ENCODE data around the gene IFNG.
"Not testable (repeated sequence)": the region's sequence is repeated elsewhere in the genome, so short reads cannot be mapped to it uniquely, and the experiment has no call there.

The IFNG gene

DNA sequence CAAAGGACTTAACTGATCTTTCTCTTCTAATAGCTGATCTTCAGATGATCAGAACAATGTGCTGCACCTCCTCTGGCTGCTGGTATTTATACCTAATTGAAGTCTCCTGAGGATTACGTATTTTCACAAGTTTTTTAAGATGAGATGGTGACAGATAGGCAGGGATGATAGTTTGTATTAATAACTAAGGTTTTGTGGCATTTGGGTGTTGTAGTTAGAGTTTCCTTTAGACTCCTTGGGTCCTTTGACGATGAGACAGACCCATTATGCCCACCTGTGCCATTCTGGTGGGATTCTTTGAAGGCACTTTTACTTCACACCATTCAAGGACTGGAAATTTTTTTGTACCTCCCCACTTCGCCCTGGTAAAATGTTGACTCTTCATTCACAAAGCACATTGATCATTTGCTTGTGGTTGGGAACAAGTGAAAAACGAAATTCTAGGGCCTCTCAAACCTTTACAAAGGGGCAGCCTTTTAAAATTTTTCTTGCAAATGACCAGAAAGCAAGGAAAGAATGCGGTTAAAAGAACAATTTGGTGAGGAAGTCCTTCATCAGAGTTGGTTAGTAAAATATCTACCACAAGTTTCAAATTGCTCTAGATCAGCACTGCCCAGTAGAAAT lies at the start of gene IFNG:
IFNG (minus strand) TSS at position 60 of the 624 bp plus-strand sequence. CDS start 125 bp downstream, outside the sequence.
- no peak for DNase-seq (ENCODE audit: low spot score)

DNA sequence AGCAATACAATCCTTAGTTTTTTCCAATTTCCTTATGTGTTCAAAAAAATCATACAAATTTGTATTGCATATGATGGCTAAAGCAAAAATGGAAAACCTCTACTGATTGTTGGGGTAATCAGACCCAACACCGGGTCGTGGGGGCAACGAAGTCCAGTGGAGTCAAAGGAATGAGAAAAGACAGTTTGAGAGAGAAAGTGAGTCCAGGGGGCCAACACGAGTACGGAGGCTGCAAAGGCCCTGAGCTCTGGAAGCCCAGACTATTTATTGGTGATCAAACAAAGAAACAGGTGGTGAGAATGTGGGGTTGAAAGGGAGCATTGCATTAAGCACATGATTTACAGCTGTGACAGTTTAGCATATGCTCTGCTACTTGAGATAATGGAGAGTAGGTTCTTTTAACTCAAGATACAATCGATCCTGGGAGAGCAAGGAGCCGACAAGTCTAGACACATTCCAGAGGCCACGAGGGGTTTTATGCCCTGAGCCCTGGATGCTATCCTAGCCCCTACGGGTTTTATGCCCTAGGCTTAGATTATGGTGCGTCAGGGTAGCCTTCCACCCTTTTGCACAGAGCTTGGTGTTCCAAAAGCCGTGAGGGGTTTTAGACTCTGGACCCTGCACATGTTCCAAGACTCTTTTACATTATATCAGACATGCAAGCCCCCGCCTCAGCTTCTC lies 49.6 kb upstream of the IFNG start:
- DNase-seq (ENCODE audit: low spot score): not testable (repeated sequence)

DNA sequence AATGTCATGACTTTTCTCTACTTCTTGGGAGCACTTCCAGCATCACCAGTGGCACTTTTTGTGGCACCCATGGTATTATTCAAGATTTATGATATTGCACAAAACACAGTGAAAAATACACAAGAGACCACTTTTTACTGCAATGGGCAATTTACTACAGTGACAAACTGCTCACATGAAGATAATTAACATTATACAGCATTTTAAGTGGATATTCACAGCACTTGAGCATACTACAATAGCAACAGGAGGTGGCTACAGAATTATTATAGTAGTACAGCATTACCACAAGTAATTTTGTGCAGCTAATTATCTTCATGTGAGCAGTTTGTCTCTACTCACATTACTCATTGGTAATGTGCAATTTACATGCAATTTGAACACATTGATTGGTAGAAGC lies 47.7 kb upstream of the IFNG start:
- no peak for DNase-seq (ENCODE audit: low spot score)

DNA sequence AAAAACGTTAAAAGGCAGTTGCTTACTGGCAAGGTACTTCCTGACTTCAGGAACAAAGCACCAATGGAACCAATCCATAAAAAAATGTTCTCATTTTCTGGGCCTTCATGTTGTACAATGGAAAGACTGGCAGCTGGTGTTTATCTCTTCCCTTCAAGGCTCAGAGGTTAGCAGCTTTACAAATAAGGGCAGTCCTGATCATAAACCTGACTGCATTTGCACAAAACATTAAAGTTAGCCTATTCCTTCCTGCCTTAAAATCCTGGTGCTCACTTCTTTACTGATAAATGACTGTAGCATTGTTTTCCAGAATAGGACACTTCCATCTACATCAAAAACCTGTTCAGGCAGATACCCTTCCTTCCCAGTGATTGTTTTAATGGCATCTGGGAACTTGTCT lies 46.9 kb upstream of the IFNG start:
- DNase-seq (ENCODE audit: low spot score): no peak

DNA sequence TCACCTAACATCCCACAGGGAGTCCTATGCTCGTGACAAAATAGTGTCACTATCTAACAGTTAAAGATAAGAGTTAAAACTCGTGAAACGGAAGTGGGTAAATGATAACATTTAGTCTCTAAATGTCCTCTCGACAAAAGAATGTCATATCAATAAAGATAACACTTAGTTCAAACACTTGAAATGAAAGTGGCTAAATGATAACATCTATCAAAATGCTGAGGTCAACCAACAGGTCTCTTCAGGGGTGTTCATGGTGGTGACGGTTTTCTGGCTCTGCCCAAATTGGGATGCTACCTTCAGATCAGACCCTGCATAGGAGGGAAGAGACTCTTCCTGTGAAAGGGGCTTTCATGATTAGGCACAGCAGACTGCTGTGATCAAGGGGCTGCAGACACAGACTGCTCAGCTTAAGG lies 43.9 kb upstream of the IFNG start:
- no peak for DNase-seq (ENCODE audit: low spot score)

DNA sequence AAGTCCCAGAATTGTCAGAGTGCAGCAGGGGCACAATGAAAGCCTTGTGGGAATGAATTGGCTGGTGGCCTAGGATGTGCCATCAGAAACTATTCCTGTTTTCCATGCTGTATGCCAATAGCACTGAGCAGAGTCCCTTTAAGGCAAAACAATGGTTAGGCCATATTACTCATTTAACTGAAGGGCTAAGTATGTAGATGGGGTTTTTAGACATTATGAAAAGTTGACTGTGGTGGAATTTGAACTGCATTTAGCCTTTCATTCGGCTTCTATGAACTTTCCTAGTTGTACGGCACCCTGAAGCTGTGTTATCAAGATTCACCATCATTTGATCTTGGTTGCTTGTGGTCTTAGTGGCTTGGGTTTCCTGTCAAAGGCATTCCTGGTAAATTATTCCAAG lies 41.3 kb upstream of the IFNG start:
- no peak for DNase-seq (ENCODE audit: low spot score)

DNA sequence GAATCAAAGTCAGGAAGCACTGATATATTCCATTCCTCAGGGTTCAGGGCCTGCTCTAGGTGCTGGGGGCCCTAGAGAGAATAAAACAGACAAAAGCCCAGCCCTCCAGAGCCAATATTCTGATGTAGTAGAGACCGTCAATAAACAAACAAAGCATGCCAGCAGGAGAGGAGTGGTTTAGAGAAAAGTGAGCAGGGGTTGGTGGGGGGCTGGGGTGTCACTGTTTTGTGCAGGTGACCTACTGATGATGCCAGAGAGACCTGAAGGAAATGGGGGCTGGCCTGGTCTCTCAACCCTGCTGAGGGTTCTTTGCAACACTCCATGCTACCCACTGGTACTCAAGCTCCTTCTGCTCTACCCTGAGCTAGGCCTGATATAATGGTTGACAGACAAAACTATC lies 39.6 kb upstream of the IFNG start:
- DNase-seq (ENCODE audit: low spot score): no peak

DNA sequence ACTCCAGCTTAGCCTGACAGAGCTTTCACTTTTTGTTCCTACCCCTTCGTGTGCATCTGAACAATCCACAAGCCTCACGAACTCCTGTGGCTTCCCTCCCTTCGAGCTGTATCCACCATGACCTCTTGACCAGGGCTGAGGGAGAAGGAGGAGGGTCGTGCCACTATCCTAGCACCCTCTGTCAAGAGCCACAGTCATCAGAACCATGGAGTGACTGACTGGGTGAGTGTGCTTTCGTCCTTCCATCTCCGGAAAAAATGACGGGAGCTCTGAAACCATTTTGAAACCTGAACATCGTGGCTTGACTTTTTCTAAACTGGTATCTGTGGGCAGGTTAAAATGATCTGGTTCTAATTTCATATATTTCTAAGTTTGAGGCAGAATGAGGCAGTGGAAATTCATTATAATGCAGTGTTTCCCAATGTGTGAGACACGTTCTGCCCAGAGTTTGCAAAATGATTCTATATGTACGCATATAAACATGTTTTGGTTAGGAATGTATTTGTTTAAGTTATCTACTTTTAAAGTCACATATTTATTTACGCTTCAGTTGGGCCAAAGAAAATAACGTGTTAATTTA lies 39.1 kb upstream of the IFNG start:
- DNase-seq (ENCODE audit: low spot score): no peak

DNA sequence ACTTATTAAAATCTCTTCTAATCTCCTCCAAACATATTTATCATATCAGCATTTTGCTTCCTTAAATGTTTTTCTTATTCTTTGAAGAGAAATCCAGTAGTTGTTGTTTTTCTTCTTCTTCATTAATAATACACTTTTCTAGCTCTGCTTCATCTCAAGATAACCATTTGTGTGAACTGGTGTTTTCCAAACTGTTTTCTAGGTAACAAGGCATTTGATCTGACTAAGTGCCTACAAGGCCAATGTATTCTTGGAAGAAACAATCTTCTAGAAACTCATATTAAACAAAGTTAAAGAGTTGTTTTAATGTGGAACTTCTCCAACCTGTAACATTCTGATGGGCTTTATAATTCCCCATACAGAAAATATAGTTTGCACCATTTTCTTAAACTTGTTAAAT lies 30.8 kb upstream of the IFNG start:
- DNase-seq (ENCODE audit: low spot score): no peak

DNA sequence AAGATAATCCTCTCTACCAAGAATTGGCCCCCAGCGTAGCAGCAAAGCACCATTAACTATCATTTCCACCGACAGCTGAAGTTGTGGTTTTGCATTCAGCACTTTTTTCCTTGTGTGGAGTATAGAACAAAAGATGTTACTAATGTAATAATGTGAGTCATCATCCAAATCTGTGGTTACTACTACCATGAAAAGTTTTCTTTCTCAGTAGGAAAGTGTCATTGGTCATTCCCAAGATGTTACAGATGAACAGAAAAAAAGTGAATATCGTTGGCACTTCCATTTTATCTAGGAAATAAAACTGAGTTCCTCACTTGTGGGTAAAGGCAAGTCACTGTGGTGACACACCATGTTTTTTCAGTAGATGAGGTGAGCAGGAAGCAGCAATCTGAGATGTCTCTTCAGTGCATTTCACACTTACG lies 30.3 kb upstream of the IFNG start:
- DNase-seq (ENCODE audit: low spot score): no peak

DNA sequence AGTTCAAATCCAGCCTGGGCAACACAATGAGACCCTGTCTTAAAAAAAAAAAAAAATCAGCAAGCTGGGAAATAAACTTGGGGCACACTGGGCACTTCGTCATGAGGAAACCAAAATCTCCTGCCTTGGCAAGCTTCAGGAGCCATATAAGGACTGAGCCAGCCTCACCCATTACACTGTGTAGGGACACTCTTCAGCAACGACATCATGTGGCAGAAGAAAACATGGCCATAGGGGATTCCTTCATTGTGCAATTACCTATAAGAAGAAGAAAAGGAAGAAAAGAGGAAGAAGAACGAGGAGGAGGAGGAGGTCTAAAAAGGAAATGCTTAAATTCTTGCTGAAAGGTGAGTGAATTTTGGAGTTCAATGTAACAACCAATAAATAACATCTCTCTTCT lies 26.1 kb upstream of the IFNG start:
- no peak for DNase-seq (ENCODE audit: low spot score)

DNA sequence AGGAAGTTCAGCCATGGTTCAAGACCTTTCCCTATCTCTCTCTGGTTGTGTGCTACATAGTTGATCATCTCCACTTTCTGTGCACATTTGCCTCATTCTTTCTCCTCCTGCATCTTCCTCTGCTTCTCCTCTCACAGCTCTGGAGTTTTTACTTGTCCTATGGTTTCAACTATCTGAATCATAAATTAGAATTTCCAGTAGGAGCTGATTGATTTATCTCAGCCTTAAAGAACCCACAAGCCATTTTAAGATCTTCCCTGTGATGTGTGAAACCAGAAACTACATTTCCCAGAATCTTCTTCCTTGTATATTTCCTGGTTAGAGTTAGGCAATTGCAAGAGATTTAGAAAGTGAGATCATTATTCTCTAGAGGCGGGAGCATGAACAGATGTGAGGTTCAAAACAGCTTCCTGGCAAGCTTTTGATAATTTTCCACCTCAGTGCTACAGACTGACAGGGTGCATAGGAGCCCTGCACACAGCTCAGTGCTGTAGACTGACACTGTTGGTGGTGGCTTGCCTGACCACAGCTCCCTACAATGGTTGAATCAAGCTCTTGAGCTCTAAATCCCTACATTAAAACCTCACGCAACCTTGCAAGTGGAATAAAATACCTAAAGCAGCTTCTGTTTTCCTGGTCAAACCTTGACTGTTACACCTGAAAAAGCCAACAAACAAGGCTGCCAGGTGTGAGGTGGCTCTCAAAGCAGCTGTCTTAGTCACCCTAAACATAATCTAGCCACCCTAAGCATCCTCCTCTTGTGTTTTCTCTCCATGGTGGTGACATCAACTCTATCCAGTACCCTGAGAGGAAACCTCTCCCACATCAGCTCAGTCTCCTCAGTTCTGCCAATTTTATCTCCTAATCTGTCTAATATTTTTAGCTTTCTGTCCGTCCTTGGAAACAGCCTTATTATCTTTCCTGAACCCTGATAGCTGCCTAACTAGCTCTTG lies 21.5 kb upstream of the IFNG start:
- DNase-seq (ENCODE audit: low spot score): no peak

DNA sequence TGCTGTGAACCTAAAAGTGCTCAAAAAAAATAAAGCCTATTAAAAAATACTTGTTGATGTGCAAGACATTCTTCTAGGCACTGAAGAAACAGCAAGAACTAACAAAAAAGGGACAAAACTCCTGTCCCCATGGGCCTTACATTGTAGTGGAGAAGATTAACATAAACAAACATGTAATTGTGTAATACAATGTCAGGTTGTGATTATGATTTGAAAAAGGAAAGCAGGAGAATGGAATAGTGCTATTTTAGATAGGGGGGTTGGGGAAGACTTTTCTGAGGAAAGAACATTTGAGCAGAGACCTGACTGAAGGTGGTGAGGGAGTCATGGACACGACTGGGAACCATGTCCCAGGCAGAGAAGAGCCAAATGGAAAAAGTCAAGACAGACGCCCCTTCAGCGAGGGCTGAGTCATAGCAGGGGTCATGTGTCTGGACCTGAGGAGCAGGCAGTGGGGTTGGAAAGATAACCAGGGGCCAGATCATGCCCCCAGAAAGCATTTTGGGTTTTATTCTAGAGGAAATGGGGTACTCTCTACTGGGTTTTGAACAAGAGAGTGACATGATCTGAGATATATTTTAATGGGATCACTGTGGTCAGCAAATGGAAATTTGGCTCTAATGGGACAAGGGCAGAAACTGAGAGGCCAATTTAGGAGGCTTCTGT lies 19.4 kb upstream of the IFNG start:
- DNase-seq (ENCODE audit: low spot score): no peak

DNA sequence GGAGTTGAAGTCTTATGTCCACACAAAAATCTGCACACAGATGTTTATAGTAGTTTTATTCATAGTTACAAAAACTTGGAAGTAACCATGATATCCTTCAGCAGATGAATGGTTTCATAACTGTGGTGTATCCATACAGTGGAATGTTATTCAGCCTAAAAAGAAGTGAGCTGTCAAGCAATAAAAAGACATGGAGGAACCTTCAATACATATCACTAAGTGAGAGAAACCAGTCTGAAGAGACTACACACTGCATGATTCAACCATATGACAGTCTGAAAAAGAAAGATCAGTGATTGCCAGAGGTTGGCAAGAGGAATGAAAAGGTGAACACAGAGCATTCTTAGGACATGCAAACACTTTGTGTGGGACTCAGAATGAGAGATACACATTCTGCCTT lies 18.6 kb upstream of the IFNG start:
- no peak for DNase-seq (ENCODE audit: low spot score)

DNA sequence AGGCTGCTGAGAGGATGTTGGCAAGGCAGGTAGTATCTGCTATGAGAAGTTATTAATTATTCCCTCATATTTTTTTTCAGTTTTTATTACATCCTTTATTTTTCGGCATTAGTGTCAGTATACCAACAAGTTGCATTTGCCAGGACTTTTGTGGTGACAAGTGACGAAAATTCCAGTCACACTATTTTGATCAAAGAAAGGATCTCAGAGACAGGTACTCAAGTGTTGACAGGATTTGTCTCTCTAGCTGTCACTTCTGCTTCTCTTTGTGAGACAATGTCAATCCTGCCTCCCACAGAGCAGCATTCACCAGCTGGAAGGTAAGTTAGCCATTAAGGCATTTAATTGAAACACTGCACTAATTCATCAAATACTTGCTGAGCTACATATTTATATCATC lies 18.0 kb upstream of the IFNG start:
- no peak for DNase-seq (ENCODE audit: low spot score)

DNA sequence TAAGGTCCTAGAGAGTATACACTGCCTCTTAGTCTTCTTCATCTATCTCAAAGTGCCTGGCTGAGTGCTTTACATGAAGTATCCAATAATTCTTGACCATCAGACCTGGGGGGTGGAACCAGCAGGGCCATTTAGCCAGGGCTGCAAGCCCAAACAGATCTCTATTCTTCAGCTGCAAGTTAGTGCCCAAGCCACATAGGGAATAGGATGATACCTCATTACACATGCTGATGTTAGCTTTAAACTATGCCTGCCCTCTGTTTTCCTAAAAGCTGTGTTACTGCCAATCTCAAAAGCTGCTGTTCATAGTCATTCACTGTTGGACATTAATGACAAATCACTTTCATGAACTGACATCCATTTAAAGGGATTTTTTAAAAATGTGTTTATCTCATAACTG lies 16.7 kb upstream of the IFNG start:
- no peak for DNase-seq (ENCODE audit: low spot score)

DNA sequence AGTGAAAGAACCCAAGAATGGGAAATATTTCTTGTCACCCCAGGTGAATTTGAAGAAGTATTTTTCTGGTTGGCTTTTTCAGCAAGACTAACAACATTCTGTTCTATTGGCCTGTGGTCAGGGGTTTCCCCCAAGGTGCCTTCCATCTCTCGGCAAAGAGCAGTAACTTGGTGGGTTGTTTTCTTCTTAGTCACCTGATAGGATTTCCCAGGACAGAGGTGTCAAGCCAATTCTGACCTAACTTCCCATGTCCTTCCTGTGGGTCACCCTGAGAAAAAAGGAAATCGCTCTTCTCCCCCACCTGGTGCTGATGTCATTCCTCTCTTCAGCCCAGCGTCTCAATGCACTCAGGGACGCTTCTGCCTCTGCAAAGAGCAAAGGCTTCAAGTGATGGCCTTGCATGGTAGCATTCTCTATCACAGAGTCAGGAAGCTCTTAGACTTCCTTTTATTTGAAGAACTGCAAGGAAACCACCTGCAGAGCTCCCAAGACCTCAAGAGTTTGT lies 16.1 kb upstream of the IFNG start:
- no peak for DNase-seq (ENCODE audit: low spot score)

DNA sequence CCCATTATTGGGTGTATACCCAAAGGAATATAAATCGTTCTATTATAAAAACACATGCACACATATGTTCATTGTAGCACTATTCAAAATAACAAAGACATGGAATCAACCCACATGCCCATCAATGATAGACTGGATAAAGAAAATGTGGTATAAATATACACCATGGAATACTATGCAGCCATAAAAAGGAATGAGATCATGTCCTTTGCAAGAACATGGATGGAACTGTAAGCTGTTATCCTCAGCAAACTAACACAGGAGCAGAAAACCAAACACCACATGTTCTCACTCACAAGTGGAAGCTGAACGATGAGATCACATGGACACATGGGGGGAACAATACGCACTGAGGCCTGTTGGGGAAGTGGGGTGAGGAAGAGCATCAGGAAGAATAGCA lies 15.2 kb upstream of the IFNG start:
- not testable (repeated sequence) for DNase-seq (ENCODE audit: low spot score)

DNA sequence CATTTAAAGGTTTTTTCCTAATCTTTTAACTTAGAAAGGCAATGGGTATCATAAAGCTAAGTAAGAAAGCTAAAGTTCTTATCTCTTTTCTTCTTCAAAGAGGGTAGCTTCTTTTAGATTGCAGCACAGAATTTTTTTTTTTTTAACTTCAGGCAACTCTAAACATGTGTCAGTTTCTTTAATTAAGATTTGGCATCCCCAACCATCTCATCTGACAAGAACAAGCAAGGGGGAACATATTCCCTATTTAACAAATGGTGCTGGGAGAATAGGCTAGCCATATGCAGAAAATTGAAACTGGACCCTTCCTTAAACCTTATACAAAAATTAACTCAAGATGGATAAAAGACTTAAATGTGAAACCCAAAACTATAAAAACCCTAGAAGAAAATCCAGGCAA lies 14.3 kb upstream of the IFNG start:
- DNase-seq (ENCODE audit: low spot score): no peak

DNA sequence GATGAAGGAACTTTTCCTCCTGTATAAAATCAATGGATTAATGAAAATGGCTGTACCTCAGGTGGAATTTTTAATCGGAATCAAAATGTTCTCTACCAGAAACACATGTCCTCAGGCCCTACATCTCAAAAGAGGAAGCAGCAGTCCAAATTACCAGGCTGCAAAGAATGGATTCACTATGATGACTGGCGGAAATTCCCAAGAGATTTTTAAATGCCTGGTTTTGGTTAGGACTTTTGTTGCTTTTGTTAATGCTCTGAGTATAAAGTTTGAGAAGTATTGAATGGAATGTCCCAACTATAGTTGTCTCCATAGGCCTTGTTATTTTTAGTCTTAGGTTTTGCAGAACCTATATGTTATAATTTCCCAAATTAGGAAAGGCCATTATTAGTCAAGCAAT lies 11.2 kb upstream of the IFNG start:
- DNase-seq (ENCODE audit: low spot score): no peak

DNA sequence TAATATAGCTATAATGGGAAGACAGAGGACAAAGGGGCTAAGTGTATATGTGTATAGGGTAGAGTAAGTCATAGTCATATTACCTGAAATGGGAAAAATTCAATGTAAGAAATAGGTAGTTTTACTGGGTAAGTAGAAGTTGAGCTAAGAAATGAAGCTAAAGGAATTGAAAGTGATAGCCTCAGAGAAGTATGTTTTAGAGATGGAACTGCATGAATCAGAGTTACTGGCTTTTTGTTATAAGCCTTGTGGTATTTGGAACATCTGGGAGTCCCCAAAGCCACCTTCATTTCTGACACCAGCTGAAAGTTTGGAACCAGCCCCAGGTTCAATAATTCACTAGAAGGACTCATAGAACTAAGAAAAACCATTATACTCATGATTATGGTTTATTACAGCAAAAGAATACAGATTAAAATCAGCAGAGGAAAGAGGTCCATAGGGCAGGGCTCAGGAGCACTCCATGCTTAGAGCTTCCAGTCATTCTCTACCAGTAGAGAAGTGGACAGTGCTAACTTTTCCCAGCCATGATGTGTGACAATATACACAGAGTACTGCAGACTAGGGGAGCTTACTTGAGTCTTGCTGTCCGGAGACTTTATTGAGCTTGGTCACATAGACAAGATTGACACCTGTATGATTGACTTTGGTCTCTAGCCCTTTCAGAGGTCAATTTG lies 9.8 kb upstream of the IFNG start:
- DNase-seq (ENCODE audit: low spot score): no peak

Data from ecto neural progenitor cell (in vitro differentiated cells).